Dedifferentiated amniotic fluid mesenchymal stem cell (primary cell): ENCODE data around the gene TNS1.

Experiments used
- DNase-seq: peaks from one replicate; pipeline ENCODE4 v3.0.0-alpha.2; 2016; ENCODE audit errors: extremely low spot score

The TNS1 gene

GRCh38 chr2:217998926-217999594 lies 3.7 kb downstream of the TNS1 start:
- no peak for DNase-seq

GRCh38 chr2:217997510-217997909 lies 5.3 kb downstream of the TNS1 start:
- no peak for DNase-seq

- DNase-seq = peak; percentile 56
These were observed 6.4 kb downstream of the TNS1 start for GRCh38 chr2:217996361-217996760.

- DNase-seq = peak; percentile 46
These were observed 7.0 kb downstream of the TNS1 start for GRCh38 chr2:217995731-217996231.

GRCh38 chr2:217994776-217995274 lies 8.0 kb downstream of the TNS1 start:
- peak; percentile 55 for DNase-seq

GRCh38 chr2:217993817-217994463 lies 8.9 kb downstream of the TNS1 start:
- DNase-seq = no peak

- no peak for DNase-seq
These were observed 9.7 kb downstream of the TNS1 start for GRCh38 chr2:217993138-217993537.

GRCh38 chr2:217992061-217992460 lies 10.7 kb downstream of the TNS1 start:
- no peak for DNase-seq

GRCh38 chr2:217990791-217991465 lies 11.9 kb downstream of the TNS1 start:
- no peak for DNase-seq

- DNase-seq = no peak
These were observed 12.4 kb downstream of the TNS1 start for GRCh38 chr2:217990389-217990788.

- no peak for DNase-seq
These were observed 13.4 kb downstream of the TNS1 start for GRCh38 chr2:217989221-217989948.

- no peak for DNase-seq
These were observed 14.0 kb downstream of the TNS1 start for GRCh38 chr2:217988840-217989204.

- peak; percentile 80 for DNase-seq
These were observed 14.6 kb downstream of the TNS1 start for GRCh38 chr2:217988014-217988839.

- DNase-seq = no peak
These were observed 15.4 kb downstream of the TNS1 start for GRCh38 chr2:217987391-217987790.

GRCh38 chr2:217986256-217986961 lies 16.4 kb downstream of the TNS1 start:
- DNase-seq = no peak

- DNase-seq = no peak
These were observed 19.2 kb downstream of the TNS1 start for GRCh38 chr2:217983276-217984233.

- DNase-seq = no peak
These were observed 20.8 kb downstream of the TNS1 start for GRCh38 chr2:217981971-217982370.

- no peak for DNase-seq
These were observed 21.6 kb downstream of the TNS1 start for GRCh38 chr2:217981084-217981730.

GRCh38 chr2:217980591-217980990 lies 22.2 kb downstream of the TNS1 start:
- DNase-seq = no peak
